Activated T-helper 17 cell treated with anti-CD3 and anti-CD28 coated beads, Interleukin-2, amount 50 U/mL, for 72 hours (primary cell): ENCODE measurements around the gene KRTAP15-1. TPM values are rescaled to one million over a fixed set of nuclear protein-coding genes. Genes with fewer than 3 reads are reported as not detected.

ENCODE experiments used
- ATAC-seq: fragments of 150-1000 bp; cut with Tn5 transposase; replicated peaks from 2 replicates; pipeline ENCODE4 v1.10.0; 2021; ENCODE audit warnings: mild to moderate bottlenecking, moderate library complexity
- H3K27ac Mint-ChIP-seq: one replicate; pipeline ENCODE4 v1.8.0; 2022; ENCODE audit warnings: mixed read lengths
- H3K27me3 Mint-ChIP-seq: one replicate; pipeline ENCODE4 v1.8.0; 2022; ENCODE audit warnings: mixed read lengths
- H3K36me3 Mint-ChIP-seq: one replicate; pipeline ENCODE4 v1.8.0; 2022; ENCODE audit warnings: low read depth, mild to moderate bottlenecking, mixed read lengths
- H3K4me1 Mint-ChIP-seq: one replicate; pipeline ENCODE4 v1.8.0; 2022; ENCODE audit warnings: mixed read lengths
- H3K4me3 Mint-ChIP-seq: one replicate; pipeline ENCODE4 v1.8.0; 2022; ENCODE audit warnings: mild to moderate bottlenecking, mixed read lengths
- H3K9me3 Mint-ChIP-seq: one replicate; pipeline ENCODE4 v1.8.0; 2022; ENCODE audit warnings: mixed read lengths
- total RNA-seq, 2 donors: library from RNA; stranded (reverse); gene quantifications; one replicate each; pipeline ENCODE4 v1.2.3, GENCODE V29; 2022

KRTAP15-1 gene
- total RNA-seq, 2 donors from 2014 or later: not detected

DNA sequence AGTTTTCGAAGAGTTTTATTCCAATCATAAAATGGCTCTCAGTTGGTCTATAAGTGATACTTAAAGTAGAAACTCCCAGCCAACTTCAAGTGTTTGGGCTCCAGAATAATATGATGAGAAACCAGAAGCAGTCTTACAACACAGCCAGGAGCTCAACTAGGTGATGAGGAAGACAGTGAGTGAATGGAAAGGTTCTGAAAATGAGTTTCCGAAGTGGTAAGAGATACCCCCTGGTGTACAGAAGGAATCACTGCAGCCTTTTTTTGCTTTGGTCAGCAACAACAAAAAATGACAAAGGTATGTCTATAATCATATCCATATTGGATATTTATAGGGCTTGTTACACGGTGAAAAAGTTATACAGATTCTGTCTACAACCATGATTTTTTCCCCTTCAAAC, 23.6 kb downstream of the KRTAP15-1 start:
- Mint-ChIP-seq H3K9me3 (peaks cover 3% of the 10 kb centered on the region), H3K27ac (no peak overlapping the region), H3K36me3 (no peaks in the 10 kb centered on the region), H3K4me3 (no peak overlapping the region), H3K27me3 (peaks cover 5% of the 10 kb centered on the region), H3K4me1 (no peaks in the 10 kb centered on the region)
- no peak for ATAC-seq

GRCh38 chr21:30468900-30469714, 29.0 kb downstream of the KRTAP15-1 start:
- Mint-ChIP-seq H3K36me3 (no peaks in the 10 kb centered on the region), H3K27me3 (peaks cover 8% of the 10 kb centered on the region), H3K9me3 (peaks cover 3% of the 10 kb centered on the region), H3K4me3 (no peak overlapping the region), H3K4me1 (no peaks in the 10 kb centered on the region), H3K27ac (no peak overlapping the region)
- no peak for ATAC-seq

DNA sequence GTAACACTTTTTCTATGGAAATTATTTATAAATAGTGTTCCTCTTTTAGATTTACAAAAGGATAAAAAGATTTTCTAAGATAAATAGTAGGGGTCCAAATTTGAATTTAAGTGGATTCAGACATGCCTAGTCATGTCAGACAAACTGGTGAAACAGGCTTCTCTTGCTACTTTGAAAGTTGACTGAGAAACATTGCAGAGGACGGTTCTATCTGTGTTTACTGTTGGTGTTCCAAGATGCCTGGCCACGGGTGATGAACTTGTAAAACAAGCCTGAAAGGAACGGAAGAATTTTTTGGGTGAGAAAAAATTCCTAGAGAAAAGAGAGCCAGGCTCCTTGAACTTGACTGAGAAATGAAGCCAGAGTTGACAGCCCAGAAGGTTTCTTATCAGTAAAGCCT, 37.9 kb downstream of the KRTAP15-1 start:
- Mint-ChIP-seq H3K4me3 (no peak overlapping the region), H3K9me3 (no peaks in the 10 kb centered on the region), H3K27ac (no peak overlapping the region), H3K36me3 (no peaks in the 10 kb centered on the region), H3K27me3 (peaks cover 6% of the 10 kb centered on the region), H3K4me1 (no peaks in the 10 kb centered on the region)
- no peak for ATAC-seq

- ATAC-seq: no peak
- Mint-ChIP-seq H3K9me3 (no peaks in the 10 kb centered on the region), H3K36me3 (no peaks in the 10 kb centered on the region), H3K4me3 (no peak overlapping the region), H3K27me3 (peaks cover 6% of the 10 kb centered on the region), H3K27ac (no peak overlapping the region), H3K4me1 (no peaks in the 10 kb centered on the region)
Measured at GRCh38 chr21:30479259-30479658, 39.2 kb downstream of the KRTAP15-1 start.

DNA sequence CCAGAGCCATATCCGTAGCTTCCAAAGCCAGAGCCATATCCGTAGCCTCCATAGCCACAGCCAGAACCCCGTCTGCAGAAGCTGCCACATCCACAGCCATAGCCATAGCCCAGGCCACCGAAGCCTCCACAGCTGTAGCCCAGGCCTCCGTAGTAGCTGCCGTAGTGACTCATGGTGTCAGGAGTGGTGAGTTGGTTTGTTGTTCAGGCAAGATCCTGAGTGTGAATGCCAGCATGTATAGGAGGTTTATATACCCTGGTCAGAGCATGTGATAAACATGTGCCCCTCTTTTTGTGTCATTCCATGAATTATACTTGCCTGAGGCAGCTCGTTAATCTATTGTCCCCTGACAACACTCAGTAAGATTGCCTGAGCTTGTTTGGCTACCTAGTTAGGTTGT, 40.1 kb downstream of the KRTAP15-1 start, which contains the start of gene KRTAP19-1:
Gene KRTAP19-1 (minus strand): TSS at position 223 of the 400 bp plus-strand sequence. CDS start 50 bp downstream, at position 173.
- no peaks in the 10 kb centered on the region for H3K36me3 Mint-ChIP-seq
- H3K9me3 Mint-ChIP-seq: peaks cover under 1% of the 10 kb centered on the region
- no peaks in the 10 kb centered on the region for H3K4me1 Mint-ChIP-seq
- H3K4me3 Mint-ChIP-seq: no peak within 1 kb of the TSS
- ATAC-seq: no peak
- H3K27ac Mint-ChIP-seq: no peak within 1 kb of the TSS
- peaks cover 6% of the 10 kb centered on the region for H3K27me3 Mint-ChIP-seq

GRCh38 chr21:30482130-30482529, 42.1 kb downstream of the KRTAP15-1 start:
- Mint-ChIP-seq H3K9me3 (peaks cover 6% of the 10 kb centered on the region), H3K4me1 (no peaks in the 10 kb centered on the region), H3K27me3 (peaks cover 6% of the 10 kb centered on the region), H3K27ac (no peak overlapping the region), H3K4me3 (no peak overlapping the region), H3K36me3 (no peaks in the 10 kb centered on the region)
- ATAC-seq: no peak

DNA sequence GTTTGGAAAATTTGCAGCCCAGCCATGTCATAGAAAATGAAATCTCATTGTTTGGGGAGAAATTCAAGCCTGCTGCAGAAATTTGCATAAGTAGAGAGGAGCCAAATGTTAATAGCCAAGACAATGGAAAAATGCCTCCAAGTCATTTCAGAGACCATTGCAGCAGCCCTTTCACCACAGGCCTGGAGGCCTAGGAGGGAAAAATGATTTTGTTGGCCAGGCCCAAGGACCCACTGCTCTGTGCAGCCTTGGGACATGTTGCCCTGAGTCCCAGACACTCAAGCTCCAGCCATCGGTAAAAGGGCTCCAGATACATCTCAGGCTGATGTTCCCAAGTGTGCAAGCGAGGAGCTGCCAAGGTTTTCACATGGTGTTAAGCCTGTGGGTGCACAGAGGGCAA, 46.1 kb downstream of the KRTAP15-1 start:
- no peaks in the 10 kb centered on the region for H3K36me3 Mint-ChIP-seq
- H3K4me1 Mint-ChIP-seq: no peaks in the 10 kb centered on the region
- no peak overlapping the region for H3K27ac Mint-ChIP-seq
- peaks cover under 1% of the 10 kb centered on the region for H3K27me3 Mint-ChIP-seq
- no peak overlapping the region for H3K4me3 Mint-ChIP-seq
- no peak for ATAC-seq
- peaks cover 6% of the 10 kb centered on the region for H3K9me3 Mint-ChIP-seq

DNA sequence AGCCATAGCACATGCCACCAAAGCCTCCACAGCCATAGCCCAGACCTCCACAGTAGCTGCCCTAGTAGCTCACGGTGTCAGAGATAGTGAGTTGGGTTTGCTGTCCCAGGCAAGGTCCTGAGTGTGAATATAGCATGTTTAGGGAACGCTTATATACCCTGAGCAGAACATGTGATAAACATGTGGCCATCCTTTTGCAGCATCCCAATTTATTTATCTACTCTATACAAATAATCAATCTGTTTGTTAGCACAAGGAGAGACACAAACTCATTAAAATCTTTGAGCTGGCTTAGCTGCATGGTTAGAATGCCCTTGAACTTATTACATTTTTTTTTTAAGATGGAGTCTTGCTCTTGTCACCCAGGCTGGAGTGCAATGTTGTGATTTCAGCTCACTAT, 47.3 kb downstream of the KRTAP15-1 start, which contains the start of gene KRTAP19-2:
Gene KRTAP19-2 (minus strand): TSS at position 101 of the 400 bp plus-strand sequence. CDS start 88 bp downstream, at position 13.
- Mint-ChIP-seq H3K36me3 (no peaks in the 10 kb centered on the region), H3K9me3 (peaks cover 6% of the 10 kb centered on the region), H3K27ac (no peak within 1 kb of the TSS), H3K4me3 (no peak within 1 kb of the TSS), H3K27me3 (no peaks in the 10 kb centered on the region), H3K4me1 (no peaks in the 10 kb centered on the region)
- no peak for ATAC-seq

Other genes with a start within 250 kb of the KRTAP15-1 start
- gene CLDN8, start 224.2 kb upstream of the KRTAP15-1 start, total RNA-seq: not detected
- gene KRTAP24-1, start 157.3 kb upstream of the KRTAP15-1 start, total RNA-seq: not detected
- not detected for gene KRTAP25-1, start 150.8 kb upstream of the KRTAP15-1 start, total RNA-seq
- gene KRTAP26-1, start 120.0 kb upstream of the KRTAP15-1 start, total RNA-seq: not detected
- gene KRTAP27-1, start 102.6 kb upstream of the KRTAP15-1 start, total RNA-seq: not detected
- not detected for gene KRTAP23-1, start 91.7 kb upstream of the KRTAP15-1 start, total RNA-seq
- not detected for gene KRTAP13-2, start 68.0 kb upstream of the KRTAP15-1 start, total RNA-seq
- not detected for gene KRTAP13-1, start 44.2 kb upstream of the KRTAP15-1 start, total RNA-seq
- gene KRTAP13-3, start 14.3 kb upstream of the KRTAP15-1 start, total RNA-seq: not detected
- gene KRTAP13-4, start 10.1 kb upstream of the KRTAP15-1 start, total RNA-seq: not detected
- gene KRTAP19-1, start 40.1 kb downstream of the KRTAP15-1 start, total RNA-seq: not detected
- not detected for gene KRTAP19-2, start 47.2 kb downstream of the KRTAP15-1 start, total RNA-seq
- gene KRTAP19-3, start 51.7 kb downstream of the KRTAP15-1 start, total RNA-seq: not detected
- not detected for gene KRTAP19-4, start 56.9 kb downstream of the KRTAP15-1 start, total RNA-seq
- gene KRTAP19-5, start 61.9 kb downstream of the KRTAP15-1 start, total RNA-seq: not detected
- not detected for gene KRTAP19-6, start 101.6 kb downstream of the KRTAP15-1 start, total RNA-seq
- not detected for gene KRTAP19-7, start 121.0 kb downstream of the KRTAP15-1 start, total RNA-seq
- gene KRTAP22-2, start 150.1 kb downstream of the KRTAP15-1 start, total RNA-seq: not detected
- not detected for gene KRTAP6-3, start 152.2 kb downstream of the KRTAP15-1 start, total RNA-seq
- gene KRTAP6-2, start 158.6 kb downstream of the KRTAP15-1 start, total RNA-seq: not detected
- not detected for gene KRTAP22-1, start 160.8 kb downstream of the KRTAP15-1 start, total RNA-seq
- gene KRTAP6-1, start 173.7 kb downstream of the KRTAP15-1 start, total RNA-seq: not detected
- gene KRTAP20-1, start 176.2 kb downstream of the KRTAP15-1 start, total RNA-seq: not detected
- not detected for gene KRTAP20-4, start 180.4 kb downstream of the KRTAP15-1 start, total RNA-seq
- not detected for gene KRTAP20-2, start 194.9 kb downstream of the KRTAP15-1 start, total RNA-seq
- not detected for gene KRTAP20-3, start 202.6 kb downstream of the KRTAP15-1 start, total RNA-seq